Stimulated activated CD4-positive, alpha-beta T cell treated with anti-CD3 and anti-CD28 coated beads, Interleukin-2, amount 100 ng/mL, for 24 hours (primary cell): ENCODE measurements around the gene C12orf75.
"Not testable (repeated sequence)": the region's sequence is repeated elsewhere in the genome, so short reads cannot be mapped to it uniquely, and the experiment has no call there.

Experiments
- DNase-seq, 2 donors: peaks; one replicate each; pipeline ENCODE4 v3.0.0-alpha.2; 2020

C12orf75 gene

GRCh38 chr12:105330283-105330930 is at the start of gene C12orf75:
Gene C12orf75 (plus strand): TSS chr12:105330691. CDS start chr12:105330892, 201 bp downstream.
- DNase-seq = peak; percentile 84 to 90

- no peak for DNase-seq
Observed at GRCh38 chr12:105280966-105281693, 49.4 kb upstream of the C12orf75 start.

GRCh38 chr12:105281694-105282049 is 48.8 kb upstream of the C12orf75 start:
- DNase-seq = no peak

GRCh38 chr12:105285378-105285777 is 45.1 kb upstream of the C12orf75 start:
- no peak for DNase-seq

- DNase-seq = no peak
Observed at GRCh38 chr12:105287408-105287807, 43.1 kb upstream of the C12orf75 start.

GRCh38 chr12:105288311-105288996 is 42.0 kb upstream of the C12orf75 start:
- DNase-seq = no peak

GRCh38 chr12:105289114-105289904 is 41.2 kb upstream of the C12orf75 start:
- DNase-seq = no peak

- no peak for DNase-seq
Observed at GRCh38 chr12:105291531-105291930, 39.0 kb upstream of the C12orf75 start.

- DNase-seq = no peak
Observed at GRCh38 chr12:105292705-105293104, 37.8 kb upstream of the C12orf75 start.

- DNase-seq = no peak
Observed at GRCh38 chr12:105293187-105293586, 37.3 kb upstream of the C12orf75 start.

- DNase-seq = no peak
Observed at GRCh38 chr12:105294161-105294560, 36.3 kb upstream of the C12orf75 start.

GRCh38 chr12:105294886-105295479 is 35.5 kb upstream of the C12orf75 start:
- no peak for DNase-seq

- no peak for DNase-seq
Observed at GRCh38 chr12:105296116-105297089, 34.1 kb upstream of the C12orf75 start.

GRCh38 chr12:105300883-105301282 is 29.6 kb upstream of the C12orf75 start:
- no peak for DNase-seq

GRCh38 chr12:105301696-105302095 is 28.8 kb upstream of the C12orf75 start:
- no peak for DNase-seq

GRCh38 chr12:105302986-105303385 is 27.5 kb upstream of the C12orf75 start:
- not testable (repeated sequence) for DNase-seq

GRCh38 chr12:105304626-105305025 is 25.9 kb upstream of the C12orf75 start:
- not testable (repeated sequence) for DNase-seq

- DNase-seq = not testable (repeated sequence)
Observed at GRCh38 chr12:105307601-105308314, 22.7 kb upstream of the C12orf75 start.

GRCh38 chr12:105308839-105309238 is 21.7 kb upstream of the C12orf75 start:
- DNase-seq = not testable (repeated sequence)

- DNase-seq = not testable (repeated sequence)
Observed at GRCh38 chr12:105309384-105309783, 21.1 kb upstream of the C12orf75 start.
